Body of pancreas (tissue), 4 donors: Measurements from ENCODE around the gene GALNTL6.

ENCODE experiments used
- CTCF ChIP-seq, 7 experiments: fragments of 450-650 bp in 4 of 7; fragments of 200-600 bp in 3 of 7; sonication (generic) in 3 of 7; IDR thresholded peaks; one replicate each; pipeline ENCODE4 v1.5.1; 2016 to 2019; ENCODE audit warnings: antibody characterized with exemption in 7 of 7
- POLR2A ChIP-seq, 3 donors: fragments of 450-650 bp; IDR thresholded peaks; one replicate each; pipeline ENCODE4 v1.6.1; 2016; ENCODE audit warnings: antibody characterized with exemption in 3 of 3, mild to moderate bottlenecking in 2 of 3

GRCh38 chr4:173076903-173077634 lies 1263.9 kb downstream of the GALNTL6 start:
- TF ChIP-seq CTCF (IDR thresholded peaks at IDR 0.05) (no peak), POLR2A (IDR thresholded peaks at IDR 0.05) (no peak)
